GM21619 (cell line): ENCODE measurements around the gene TTLL10.

Source experiments
- ATAC-seq: cut with Tn5 transposase; IDR thresholded peaks from one replicate; pipeline ENCODE4 v1.9.1; 2021; ENCODE audit not compliant: unreplicated experiment

The TTLL10 gene

DNA sequence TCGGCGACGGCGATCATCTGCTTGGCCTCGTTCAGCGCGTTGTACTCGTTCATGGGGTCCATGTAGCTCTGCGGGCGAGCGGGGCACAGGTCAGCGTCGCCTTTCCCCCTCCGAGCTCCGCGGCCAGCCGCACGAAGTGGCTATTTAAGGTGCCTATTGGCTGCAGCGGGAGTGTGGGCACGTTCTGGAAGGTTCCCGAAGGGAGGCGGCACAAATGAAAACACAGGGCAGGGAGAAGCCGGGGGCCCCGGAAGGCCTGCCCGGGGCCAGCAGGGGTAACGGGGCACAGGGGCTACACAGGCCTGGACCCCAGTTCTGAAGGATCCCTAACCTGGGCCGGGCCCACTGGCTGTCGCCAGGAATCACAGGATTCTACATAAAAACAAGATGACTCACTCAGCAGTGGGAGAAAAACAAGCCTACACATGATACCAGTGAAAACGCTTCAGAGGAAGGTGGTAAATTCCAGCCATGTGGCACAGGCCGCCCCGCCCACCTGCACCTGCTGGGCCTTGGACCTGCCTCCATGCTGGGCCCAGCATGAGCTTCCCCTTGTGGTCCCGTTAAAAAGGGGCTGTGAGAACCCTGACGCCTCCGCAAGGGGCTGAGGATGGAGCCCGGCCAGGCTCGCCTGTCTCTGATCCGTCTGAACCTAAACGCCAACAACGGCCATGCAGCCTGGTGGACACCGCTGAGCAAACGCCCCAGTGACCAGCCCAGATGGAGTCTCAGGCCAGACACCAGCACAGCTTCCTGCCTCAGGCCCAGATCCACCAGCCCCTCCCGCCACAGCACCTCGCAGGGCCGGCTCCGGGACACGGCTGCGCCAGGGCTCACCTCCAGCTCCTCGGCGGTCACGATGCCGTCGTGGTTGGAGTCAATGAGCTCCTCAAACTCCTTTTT lies 44.2 kb downstream of the TTLL10 start:
- ATAC-seq, result no peak

DNA sequence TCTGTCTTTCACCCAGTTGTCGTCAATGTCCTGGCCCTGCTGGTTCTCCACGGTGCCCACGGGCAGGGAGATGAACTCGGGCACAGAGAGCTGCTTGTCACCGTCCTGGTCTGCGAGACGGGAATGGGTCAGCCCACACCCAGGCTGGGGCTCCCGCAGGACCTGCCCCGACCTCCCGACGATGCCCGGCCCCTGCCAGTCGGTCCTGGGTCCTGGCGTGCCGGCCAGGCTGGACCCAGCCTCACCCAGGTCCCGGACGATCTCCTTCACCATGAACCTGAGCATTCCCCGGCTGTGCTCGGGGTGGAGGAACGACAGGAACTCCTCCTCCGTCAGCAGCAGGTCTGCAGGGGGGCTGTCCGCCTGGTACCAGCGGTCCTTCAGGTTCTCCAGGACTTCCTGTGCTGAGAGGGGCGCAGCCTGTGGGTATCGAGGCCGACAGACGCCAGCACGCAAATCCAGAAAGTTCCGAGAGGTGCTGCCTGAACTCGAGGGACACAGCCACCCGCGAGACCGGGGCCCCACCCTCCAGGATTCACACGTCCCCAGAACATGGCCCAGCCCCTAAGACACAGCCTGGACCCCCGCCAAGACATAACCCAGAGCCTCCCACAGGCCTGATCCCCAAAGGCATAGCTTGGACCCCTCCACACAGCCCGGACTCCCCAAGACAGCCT lies 45.0 kb downstream of the TTLL10 start:
- no peak for ATAC-seq

DNA sequence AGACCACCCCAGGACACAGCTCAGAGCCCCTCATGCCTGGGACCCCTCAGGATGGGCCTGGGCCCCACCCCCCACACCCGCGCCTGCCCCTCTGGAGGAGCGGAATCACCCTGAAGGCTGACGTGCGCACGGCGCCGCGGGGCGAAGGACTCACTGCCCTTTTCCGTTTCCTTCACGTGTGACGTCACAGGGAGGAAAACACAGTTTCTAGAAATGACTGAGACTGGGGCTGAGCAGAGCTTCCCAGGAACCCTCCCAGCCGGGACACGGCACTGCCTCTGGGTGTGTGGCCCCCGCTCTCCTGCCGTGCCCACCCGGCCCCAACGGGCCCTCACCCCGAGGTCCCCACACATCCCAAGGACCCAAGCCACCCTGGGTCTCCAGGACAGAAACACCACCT lies 45.7 kb downstream of the TTLL10 start:
- no peak for ATAC-seq

DNA sequence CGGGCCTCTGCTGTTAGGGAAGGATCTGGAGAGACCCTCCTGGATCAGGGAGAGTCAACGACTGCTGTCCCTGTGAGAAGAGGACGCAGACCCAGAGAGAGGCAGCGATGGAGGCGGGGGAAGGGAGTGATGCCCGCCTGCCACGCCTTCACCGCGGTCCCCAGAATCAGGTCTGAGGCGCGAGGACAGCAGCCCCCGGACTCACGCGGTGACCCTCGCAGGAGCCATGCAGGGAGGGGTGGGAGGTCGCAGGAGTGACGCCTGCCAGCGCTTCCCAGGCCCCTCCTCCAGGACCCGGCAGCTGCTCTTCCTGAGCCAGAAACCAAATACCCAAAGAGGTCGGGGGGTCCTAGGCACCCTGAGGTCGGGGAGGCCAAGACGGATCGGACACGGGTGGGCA lies 46.5 kb downstream of the TTLL10 start:
- no peak for ATAC-seq

DNA sequence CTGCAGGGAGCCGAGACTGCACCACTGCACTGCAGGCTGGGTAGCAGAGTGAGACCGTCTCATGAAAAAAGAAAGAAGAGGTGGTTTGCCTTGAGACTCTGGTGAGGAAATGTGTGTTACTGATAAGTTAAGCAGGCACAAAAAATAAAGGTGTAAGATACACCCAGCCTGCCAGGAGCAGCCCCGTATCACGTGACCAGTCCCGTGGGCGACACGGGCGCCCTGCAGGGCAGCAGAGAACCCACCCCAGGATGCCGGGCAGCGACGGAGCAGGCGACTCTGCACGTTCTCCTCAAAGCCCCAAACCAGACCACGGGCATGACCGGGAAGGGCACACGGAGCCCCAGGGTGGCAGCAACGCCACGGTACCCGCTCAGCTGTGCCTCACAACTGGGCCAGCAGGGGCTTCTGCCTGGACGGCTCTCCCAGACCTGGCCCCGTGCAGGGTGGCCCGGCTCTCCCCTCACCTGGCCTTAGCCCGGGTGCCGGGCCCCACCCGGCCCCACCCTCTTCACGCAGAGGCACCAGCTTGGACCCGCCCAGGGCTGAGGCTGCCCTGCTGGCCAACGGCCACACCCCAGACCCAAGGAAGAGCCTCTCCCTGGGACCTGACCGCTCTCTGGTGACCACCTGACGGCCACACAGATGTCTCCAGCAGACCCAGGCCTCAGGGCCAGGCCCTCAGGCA lies 48.4 kb downstream of the TTLL10 start:
- no peak for ATAC-seq

DNA sequence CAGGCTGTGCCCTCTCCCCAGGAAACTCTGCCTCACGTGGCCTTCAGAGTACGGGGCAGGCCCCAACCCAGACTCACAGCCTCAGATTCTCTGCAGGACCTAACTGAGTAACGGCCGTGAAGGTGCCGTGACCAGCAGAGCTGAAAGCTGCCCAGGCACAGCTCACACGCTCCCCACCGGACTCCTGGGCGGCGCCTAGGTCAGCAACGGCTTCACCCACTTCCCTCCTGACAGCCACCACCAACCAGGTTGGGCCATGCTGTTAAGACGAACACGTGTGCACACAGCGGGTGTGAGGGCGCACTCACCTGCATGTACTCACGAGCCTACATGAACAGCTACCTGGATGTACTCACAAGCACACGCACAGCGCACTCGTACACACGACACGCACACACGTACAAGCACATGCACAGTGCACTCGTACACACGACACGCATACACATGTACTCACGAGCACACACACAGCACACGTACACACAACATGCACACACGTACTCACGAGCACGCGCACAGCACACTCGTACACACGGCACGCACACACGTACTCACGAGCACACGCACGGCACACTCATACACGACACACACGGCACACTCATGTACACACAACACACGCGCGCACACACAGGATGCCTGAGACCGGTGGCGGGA lies 49.0 kb downstream of the TTLL10 start:
- ATAC-seq, result no peak

DNA sequence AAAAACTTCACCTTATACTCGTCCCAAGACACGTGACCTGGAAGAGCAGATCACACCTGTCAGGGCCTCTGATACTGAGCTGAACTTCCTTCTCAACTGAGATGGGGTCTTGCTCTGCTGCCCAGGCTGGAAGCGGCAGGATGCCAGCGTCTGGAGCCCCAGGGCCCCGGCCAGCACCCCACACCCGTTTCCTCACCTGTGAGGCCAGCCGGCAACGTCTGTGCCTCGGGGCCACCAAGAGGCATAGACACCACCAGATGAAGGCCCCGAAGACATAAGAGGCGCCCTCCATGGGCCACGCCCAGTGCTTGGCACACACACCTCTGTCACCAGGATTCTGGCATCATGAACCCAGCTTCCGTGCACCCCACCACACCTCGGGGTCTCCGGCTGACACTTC lies 49.6 kb downstream of the TTLL10 start:
- no peak for ATAC-seq

DNA sequence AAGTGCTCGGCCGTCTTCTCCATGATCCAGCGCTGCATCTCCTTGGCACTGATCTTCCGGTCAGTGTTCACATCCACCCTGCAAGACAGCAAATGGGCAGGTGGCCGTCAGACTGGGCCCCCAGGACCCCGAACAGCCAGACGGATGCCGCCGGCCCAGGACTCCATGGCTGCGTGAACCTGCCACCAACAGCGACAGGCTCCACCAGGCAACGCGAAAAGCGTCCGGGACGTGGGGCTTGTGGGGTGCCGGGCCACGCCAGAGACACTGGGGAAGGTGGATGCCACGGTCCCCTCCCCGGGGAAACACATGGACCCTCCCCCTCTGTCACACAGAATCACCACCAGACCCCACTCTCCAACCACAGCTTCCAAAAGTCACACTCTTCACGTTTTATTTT lies 50.2 kb downstream of the TTLL10 start:
- ATAC-seq, result no peak

DNA sequence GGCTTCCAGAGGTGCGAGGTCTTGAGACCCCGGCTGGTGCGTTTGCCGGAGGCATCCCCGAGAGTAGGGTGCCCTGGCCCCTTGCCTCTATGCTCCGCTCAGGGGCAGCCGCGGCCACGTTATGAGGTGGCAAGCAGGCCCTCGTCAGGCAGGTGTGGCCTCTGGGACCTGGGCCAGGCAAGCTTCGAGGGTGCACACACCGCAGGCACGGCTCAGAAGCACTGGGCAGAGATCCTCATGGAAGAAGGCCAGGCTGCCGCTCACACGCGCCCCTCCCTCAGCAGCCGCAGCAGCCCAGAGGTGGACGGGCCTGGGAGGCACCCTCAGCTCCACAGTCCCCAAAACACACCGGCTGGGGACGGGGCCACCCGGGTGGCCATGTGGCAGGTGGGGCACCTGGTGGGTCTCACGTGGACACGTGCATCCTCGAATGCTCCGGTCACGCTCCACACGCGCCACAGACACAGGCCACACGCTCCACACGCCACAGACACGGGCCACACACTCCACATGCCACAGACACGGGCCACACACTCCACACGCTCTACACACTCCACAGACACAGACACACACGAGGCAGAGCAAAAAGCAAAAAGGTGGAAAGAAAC lies 51.7 kb downstream of the TTLL10 start:
- no peak for ATAC-seq

DNA sequence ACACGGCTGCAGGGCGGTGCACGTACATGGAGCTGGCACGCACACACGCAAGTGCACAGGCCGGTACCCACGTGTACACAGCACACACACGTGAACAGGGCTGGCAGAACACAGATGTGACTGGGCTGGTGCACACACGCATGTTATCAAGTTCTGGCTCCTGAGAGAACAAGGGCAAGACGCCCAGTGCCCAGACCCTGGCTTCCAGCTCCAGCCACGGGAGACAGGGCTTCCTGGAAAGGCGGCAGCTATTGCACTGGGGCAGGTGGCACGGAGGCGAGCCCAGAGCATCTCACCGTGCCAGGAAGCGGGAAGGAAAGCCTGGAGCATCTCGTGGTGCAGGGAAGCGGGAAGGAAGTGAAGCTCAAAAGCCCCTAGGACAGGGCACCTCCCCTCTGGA lies 52.2 kb downstream of the TTLL10 start:
- ATAC-seq, result no peak

DNA sequence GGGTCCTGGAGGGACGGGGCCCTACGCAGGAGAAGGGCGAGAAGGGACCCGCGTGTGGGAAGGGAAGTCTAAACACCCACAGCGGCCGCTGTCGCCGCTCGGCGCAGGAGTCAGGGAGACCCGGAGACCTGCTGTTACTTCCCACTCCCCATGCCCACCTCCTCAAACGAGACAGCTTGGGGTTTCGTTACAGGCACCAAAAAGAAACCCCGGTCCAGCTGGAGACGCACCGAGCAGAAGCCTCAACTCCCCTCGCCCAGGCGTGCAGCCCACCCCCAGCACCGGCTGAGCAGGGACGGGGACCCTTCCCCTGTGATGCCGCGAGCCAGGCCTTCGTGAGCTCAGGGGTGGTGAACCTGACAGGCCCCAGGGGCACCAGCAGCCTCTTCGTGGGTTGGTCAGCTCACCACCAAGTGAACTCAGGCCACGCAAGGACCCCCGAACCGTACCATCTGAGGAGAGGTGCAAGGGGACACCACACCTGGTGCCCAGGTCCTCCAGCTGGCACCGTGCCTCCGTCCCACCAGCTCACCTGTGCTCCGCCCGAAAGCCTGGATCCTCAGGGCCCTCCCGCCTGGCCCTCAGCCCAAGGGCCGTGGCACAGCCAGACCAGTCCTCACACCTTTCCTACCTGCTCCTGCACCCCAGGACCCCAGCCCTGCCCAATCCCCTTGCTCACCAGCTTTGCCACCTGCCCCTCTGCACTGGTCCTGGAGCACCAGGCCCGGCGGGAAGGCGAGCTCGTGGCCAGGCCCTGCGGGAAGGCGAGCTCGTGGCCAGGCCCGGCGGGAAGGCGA lies 53.1 kb downstream of the TTLL10 start:
- no peak for ATAC-seq

DNA sequence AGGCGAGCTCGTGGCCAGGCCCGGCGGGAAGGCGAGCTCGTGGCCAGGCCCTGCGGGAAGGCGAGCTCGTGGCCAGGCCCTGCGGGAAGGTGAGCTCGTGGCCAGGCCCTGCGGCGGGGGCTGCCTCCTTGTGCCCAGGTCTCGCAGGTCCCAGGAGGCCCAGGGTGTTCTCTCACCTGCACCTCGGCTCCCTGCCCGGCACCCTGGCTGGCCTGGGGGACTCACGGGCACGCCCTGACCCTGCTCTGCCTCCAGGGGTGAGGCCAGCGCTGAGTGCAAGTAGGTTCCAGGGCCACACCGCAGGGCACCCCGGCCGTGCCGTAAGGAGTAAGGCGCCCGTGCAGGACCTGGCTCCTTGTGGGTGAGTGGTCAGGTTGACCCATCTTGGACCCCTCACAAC lies 53.7 kb downstream of the TTLL10 start:
- no peak for ATAC-seq

DNA sequence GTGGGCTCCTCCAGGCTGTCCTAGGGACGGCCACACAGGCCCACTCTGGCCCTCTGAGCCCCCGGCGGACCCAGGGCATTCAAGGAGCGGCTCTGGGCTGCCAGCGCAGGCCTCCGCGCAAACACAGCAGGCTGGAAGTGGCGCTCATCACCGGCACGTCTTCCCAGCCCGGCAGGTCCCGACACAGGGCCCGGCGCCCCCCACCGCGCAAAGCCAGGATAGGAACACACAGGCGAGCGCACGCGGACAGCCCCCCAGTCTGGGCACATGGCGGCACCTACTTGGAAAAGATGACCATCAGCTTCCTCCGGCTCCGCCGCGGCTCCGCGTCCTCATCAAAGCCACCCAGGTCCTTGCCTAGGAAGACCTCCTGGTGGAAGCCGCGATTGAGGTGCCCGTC lies 54.5 kb downstream of the TTLL10 start:
- no peak for ATAC-seq

DNA sequence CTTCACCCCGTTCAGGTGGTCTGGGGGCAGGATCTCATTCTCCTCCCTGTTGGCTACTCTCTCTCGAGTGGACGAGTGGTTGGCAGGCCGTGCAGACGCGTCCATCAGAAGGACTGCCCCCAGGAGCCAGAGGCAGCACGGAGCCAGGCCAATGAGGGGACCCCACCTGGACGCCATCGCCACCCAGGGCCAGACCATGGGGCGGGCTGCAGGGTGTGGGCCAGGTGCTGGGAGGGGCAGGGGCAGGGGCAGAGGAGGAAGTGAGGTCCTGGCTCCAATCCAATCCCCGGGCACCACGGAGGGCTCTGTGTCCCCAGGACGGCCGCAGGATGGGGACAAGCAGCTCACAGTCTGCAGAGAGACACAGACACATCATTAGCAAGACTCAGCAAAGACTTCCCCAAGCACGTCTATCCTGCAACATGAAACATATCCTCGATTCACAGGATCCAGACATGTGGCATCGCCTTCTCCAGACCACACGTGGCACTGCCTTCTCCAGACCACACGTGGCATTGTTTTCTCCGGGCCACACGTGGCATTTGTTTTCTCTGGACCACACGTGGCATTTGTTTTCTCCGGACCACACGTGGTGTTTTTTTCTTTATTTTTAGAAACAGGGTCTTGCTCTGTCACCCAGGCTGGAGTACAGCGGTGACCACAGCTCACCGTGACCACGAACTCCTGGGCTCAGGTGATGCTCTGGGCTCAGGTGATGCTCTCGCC lies 55.1 kb downstream of the TTLL10 start:
- no peak for ATAC-seq

DNA sequence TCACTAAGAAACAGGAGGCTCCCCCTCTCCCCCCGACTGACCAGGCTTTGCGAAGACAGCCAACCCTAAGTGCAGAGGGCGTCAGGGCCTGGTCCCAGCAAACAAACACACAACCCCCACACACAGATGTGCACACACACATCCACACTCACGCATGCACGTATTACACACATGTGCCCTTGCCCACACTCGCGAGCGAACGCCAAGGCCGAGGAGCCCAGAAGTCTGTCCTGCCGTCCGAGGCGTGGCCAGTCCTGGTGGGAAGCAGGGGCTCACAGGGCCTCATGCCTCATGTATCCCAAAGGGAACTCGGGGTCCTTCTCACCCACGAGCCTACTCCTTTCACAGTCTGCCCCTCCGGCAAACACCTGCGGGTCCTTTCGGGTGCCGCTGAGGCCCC lies 56.1 kb downstream of the TTLL10 start:
- ATAC-seq, result no peak

DNA sequence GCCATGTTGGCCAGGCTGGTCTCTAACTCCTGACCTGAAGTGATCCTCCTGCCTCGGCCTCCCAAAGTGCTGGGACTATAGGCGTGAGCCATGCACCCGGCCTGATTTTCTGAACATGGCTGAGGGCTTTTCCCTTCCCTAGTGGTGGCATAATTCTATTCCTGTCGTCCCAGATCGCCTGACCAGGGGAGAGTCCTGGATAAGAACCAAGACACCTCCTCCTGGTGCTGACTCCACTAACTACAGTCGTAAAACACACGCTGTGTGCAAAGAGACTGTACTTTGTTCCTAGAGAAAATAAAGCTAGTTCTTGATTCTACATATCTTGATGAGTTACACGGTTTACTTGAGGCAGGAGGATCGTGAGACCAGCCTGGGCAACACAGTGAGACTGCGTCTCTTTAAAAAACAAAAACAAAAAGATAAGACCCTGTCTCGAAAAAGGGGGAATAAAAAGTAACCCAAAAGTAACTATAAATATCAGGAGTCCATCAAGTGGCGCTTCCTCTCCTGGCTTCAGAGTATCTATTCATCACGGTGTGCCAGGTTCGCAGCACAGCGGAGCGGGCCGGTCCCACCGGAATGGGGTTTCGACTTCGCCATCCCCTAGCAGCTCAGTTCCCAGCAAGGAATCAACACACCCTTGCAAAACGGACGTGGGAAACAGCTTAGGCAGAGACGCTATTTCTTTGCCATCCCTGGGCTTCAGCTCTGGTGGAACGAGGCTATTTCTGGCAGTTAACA lies 57.1 kb downstream of the TTLL10 start:
- no peak for ATAC-seq

DNA sequence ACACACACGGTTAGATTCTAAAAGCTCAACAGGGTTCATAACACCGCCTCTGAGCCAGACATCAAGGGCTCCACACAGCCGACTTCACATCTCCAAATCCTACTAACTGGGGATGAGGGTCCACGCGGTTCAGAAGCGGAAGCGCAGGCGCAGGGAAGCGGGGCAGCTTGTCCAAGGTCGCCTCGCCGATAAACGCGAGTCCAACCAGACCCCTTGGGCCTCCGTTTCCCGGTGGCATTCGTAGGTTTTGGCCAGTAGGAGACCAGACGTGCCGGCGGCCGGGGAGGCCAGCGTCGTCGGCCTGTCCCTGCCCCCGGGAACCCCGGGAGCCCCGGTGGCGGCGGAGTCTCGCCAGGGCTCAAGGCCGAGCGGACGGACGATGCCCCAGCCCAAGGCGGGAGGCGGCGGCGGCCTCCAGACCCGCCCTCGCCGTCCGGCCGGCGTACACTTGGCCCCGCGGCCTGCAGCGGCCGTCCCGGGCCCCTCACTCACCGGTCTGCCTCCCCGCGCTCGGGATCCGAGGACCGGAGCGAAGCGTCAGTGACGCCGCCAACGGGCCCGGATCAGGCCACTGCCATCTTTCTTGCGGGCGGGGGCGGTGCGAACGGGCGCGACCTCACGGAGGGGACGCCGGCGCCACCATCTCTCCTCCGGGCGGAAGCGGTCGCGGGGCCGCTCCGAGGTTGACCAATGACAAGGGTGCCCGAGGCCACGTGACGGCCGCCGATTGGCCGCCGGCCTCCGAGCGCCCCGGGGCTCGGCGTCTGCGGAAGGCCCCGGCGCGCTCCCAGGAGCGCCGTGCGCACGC lies 57.9 kb downstream of the TTLL10 start, which contains the start of gene SDF4:
TSS of gene SDF4 (minus strand) at position 602 of the 808 bp plus-strand sequence. CDS start 3,229 bp downstream, outside the sequence.
- ATAC-seq, result peak; percentile 84
